Stimulated activated CD4-positive, alpha-beta T cell treated with anti-CD3 and anti-CD28 coated beads, TNF-alpha, amount 100 ng/mL, for 48 hours (primary cell): Measurements from ENCODE around the gene SLC18A3.
A peak's percentile ranks its signal among the peaks of the same experiment; 100 is the strongest.

Experiments
- DNase-seq, 3 donors: peaks; one replicate each; pipeline ENCODE4 v3.0.0-alpha.2; 2020; ENCODE audit warnings: low read depth in 3 of 3

SLC18A3 gene

GRCh38 chr10:49596493-49596809, 13.7 kb upstream of the SLC18A3 start:
- no peak for DNase-seq

- DNase-seq, result no peak
Measured at GRCh38 chr10:49596836-49597235, 13.3 kb upstream of the SLC18A3 start.

- no peak for DNase-seq
Measured at GRCh38 chr10:49597426-49598163, 12.5 kb upstream of the SLC18A3 start.

GRCh38 chr10:49598164-49598856, 11.8 kb upstream of the SLC18A3 start:
- no peak for DNase-seq

- DNase-seq, result no peak
Measured at GRCh38 chr10:49598986-49599385, 11.1 kb upstream of the SLC18A3 start.

- no peak for DNase-seq
Measured at GRCh38 chr10:49599546-49599945, 10.6 kb upstream of the SLC18A3 start.

- no peak for DNase-seq
Measured at GRCh38 chr10:49600046-49600445, 10.1 kb upstream of the SLC18A3 start.

GRCh38 chr10:49600781-49601400, 9.2 kb upstream of the SLC18A3 start:
- DNase-seq, result no peak

GRCh38 chr10:49601857-49602256, 8.3 kb upstream of the SLC18A3 start:
- no peak for DNase-seq

- no peak for DNase-seq
Measured at GRCh38 chr10:49602380-49603023, 7.6 kb upstream of the SLC18A3 start.

GRCh38 chr10:49605216-49605938, 4.7 kb upstream of the SLC18A3 start:
- DNase-seq, result no peak

GRCh38 chr10:49605939-49606509, 4.1 kb upstream of the SLC18A3 start:
- DNase-seq, result no peak

GRCh38 chr10:49606981-49607535, 3.1 kb upstream of the SLC18A3 start:
- DNase-seq, result peak; percentile 39 to 64 (median 40)

- DNase-seq, result no peak
Measured at GRCh38 chr10:49608166-49609005, 1.7 kb upstream of the SLC18A3 start.

- no peak for DNase-seq
Measured at GRCh38 chr10:49609006-49609282, 1.2 kb upstream of the SLC18A3 start.

GRCh38 chr10:49609283-49610113, 612 bp upstream of the SLC18A3 start:
- DNase-seq, result no peak

- DNase-seq, result no peak
Measured at GRCh38 chr10:49610458-49611165, 502 bp downstream of the SLC18A3 start.

GRCh38 chr10:49611166-49611815, 1.2 kb downstream of the SLC18A3 start:
- no peak for DNase-seq
